Bladder microvascular endothelial cell (primary cell): ENCODE data around the gene CYP27A1. TPM values are rescaled to one million over a fixed set of nuclear protein-coding genes. Genes with fewer than 3 reads are reported as not detected.

ENCODE experiments used
- total RNA-seq: library from RNA; depleted of rRNA; stranded (reverse); fragments of >200 nt; gene quantifications from 2 replicates; pipeline ENCODE4 v1.2.3, GENCODE V29; 2014

The CYP27A1 gene
- total RNA-seq = 5.5 and 23.7 TPM in 2 replicates

DNA sequence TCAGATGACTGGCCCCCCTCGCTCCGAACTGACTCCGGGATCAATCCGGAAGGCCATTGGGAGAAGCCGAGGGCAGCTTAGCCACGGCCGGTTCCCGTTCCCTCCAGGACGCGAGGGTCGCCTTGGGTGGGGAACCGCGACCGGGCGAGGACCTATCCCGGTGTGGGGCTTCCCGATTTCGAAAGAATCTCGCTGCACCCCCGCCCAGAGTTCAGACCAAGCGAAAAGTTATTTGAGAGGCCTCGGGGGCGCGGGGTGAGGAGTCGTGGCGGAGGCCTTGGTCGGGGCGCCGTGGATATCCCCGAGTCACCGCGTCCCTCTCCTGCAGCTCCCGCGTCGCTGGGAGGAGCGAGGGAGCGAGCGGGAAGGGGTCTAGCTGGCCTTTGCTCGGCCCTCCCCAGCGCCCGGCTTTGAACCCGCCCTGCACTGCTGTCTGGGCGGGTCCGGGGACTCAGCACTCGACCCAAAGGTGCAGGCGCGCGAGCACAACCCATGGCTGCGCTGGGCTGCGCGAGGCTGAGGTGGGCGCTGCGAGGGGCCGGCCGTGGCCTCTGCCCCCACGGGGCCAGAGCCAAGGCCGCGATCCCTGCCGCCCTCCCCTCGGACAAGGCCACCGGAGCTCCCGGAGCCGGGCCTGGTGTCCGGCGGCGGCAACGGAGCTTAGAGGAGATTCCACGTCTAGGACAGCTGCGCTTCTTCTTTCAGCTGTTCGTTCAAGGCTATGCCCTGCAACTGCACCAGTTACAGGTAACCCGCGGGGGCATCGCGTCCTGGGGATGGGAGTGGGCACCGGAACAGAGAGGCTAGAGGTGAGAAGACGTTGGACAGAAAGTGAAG is at the start of gene CYP27A1:
CYP27A1 (plus strand) TSS at position 457 of the 837 bp plus-strand sequence; CDS start at position 493, 36 bp downstream.

DNA sequence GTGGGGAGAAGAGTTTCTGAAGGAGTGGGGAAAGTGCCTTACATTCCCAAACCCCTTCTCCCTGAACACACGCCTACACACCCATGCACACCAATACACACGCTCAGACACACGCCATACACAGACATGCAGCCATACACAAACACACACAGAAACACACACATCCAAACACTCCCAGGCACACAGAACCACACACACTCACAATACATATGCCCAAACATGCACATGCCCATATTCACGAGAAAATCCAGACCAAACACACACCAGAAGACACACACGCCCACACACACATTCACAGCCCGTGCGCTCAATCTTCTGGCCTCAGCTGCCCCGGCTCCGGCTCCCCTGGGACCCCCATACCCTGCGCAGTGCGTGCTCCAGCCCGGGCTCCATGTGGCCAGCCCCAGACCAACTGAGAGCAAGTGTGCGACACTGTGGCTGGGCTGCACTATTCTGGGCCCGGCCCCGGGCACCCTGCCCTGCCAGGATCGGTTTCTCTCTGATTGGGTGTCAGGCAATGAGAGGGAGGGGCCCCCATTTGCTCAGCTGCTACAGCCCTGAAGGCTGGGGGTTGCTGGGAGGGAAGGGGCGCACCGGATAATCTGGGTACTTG is 49.5 kb downstream of the CYP27A1 start, which contains the start of gene PRKAG3:
PRKAG3 (minus strand) TSS at position 426 of the 613 bp plus-strand sequence.

DNA sequence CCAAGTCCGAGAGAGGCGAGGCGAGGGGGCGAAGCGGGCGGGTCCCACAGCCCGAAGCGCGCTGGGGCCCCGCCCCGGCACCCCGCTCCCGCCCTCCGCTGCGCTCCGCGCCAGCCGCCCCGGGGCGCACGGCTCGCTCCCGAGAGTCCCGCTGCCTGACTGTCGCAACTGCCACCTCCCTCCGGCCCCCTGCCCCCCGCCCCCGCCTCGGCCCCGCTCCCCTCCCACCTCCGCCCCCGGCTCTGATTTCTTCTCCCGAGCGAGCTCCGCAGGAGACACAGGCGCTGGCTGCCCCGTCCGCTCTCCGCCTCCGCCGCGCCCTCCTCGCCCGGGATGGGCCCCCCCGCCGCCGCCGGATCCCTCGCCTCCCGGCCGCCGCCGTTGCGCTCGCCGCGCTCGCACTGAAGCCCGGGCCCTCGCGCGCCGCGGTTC is 77.6 kb downstream of the CYP27A1 start, which contains the start of gene WNT6:
WNT6 (plus strand) TSS at position 250 of the 432 bp plus-strand sequence. CDS start 233 bp downstream, outside the sequence.

Other genes starting within 250 kb of the CYP27A1 start
- gene USP37, start 213.8 kb upstream of the CYP27A1 start, total RNA-seq = 8.1 and 15.1 TPM in 2 replicates
- 32.7 and 54.7 TPM in 2 replicates for gene CNOT9, start 213.3 kb upstream of the CYP27A1 start, total RNA-seq
- 0.32 and 1.5 TPM in 2 replicates for gene PLCD4, start 174.2 kb upstream of the CYP27A1 start, total RNA-seq
- 4.0 and 10.2 TPM in 2 replicates for gene ZNF142, start 122.5 kb upstream of the CYP27A1 start, total RNA-seq
- gene BCS1L, start 122.5 kb upstream of the CYP27A1 start, total RNA-seq = 33.8 and 42.5 TPM in 2 replicates
- 25.4 and 37.7 TPM in 2 replicates for gene RNF25, start 110.1 kb upstream of the CYP27A1 start, total RNA-seq
- gene STK36, start 110.1 kb upstream of the CYP27A1 start, total RNA-seq = 6.6 and 21.6 TPM in 2 replicates
- gene TTLL4, start 71.3 kb upstream of the CYP27A1 start, total RNA-seq = 4.4 and 12.0 TPM in 2 replicates
- not detected in 2 replicates for gene PRKAG3, start 49.7 kb downstream of the CYP27A1 start, total RNA-seq
- gene WNT6, start 77.7 kb downstream of the CYP27A1 start, total RNA-seq = not detected in 2 replicates
- not detected in 2 replicates for gene WNT10A, start 98.7 kb downstream of the CYP27A1 start, total RNA-seq
- not detected in 2 replicates for gene CDK5R2, start 177.5 kb downstream of the CYP27A1 start, total RNA-seq
- not detected in 2 replicates for gene FEV, start 203.0 kb downstream of the CYP27A1 start, total RNA-seq
- not detected in 2 replicates for gene CRYBA2, start 211.3 kb downstream of the CYP27A1 start, total RNA-seq